ENCODE data around the gene SYNJ2BP. TPM values are rescaled to one million over a fixed set of nuclear protein-coding genes. Genes with fewer than 3 reads are reported as not detected.

The SYNJ2BP gene
- total and polyA plus RNA-seq, 2 of the 13 experiments (the other 11 are each of a cell fraction or from before 2014, with no cell fraction given), result 18.1 to 28.6 TPM

GRCh38 chr14:70416725-70417349 lies at the start of gene SYNJ2BP (continued):
- TF ChIP-seq HOXA3 (CRISPR knock-in tag; IDR thresholded peaks at IDR 0.05), result peak; percentile 40; the same call in 1 of the 2 replicates
- TF ChIP-seq BCL3 (CRISPR knock-in tag; IDR thresholded peaks at IDR 0.05), result 0 out of 2 replicates have a peak, but pooled peaks have one; percentile 29
- no peak for TF ChIP-seq PAX8 (CRISPR knock-in tag; IDR thresholded peaks at IDR 0.05; ENCODE audit: borderline replicate concordance)

- intact Hi-C loops (cut with micrococcal nuclease; ENCODE audit: unreplicated experiment) (no loop called here), in situ Hi-C loops (cut with HindIII; ENCODE audit: extremely low pct_ligation_motif_present, low pct_unique_long_range_greater_than_20kb) (no loop called here)
- no peak overlapping the region for H3K4me2 ChIP-seq (ENCODE audit: low read depth, low read length)
- no peak overlapping the region for H3K4me3 ChIP-seq (replicated peaks in 1 of 3; ENCODE audit: insufficient read depth in 1 of 3, low read depth in 2 of 3, low read length in 3 of 3)
- no peaks in the 10 kb centered on the region for H3K36me3 ChIP-seq (replicated peaks in 1 of 2; ENCODE audit: control insufficient read depth in 1 of 2, insufficient read depth in 2 of 2, low read length in 2 of 2)
- no peak overlapping the region for H3K9ac ChIP-seq (ENCODE audit: insufficient read depth, low read depth, low read length)
- H2AFZ ChIP-seq (ENCODE audit: low read length), result no peak overlapping the region
- ChIA-PET POLR2A (no interaction called here), CTCF (ENCODE audit: low intra/inter-chr PET ratio, low total read pairs) (no interaction called here)
- no peaks in the 10 kb centered on the region for H3K9me3 ChIP-seq (ENCODE audit: low read length)
- no peak for TF ChIP-seq PCBP1 (IDR thresholded peaks at IDR 0.05; ENCODE audit: borderline replicate concordance, low read depth, low read length)
- no peak for TF ChIP-seq SRSF9 (IDR thresholded peaks at IDR 0.05; ENCODE audit: borderline replicate concordance, insufficient read depth, low read depth, low read length, poor library complexity, severe bottlenecking)
- no peak for TF ChIP-seq TRIM22 (IDR thresholded peaks at IDR 0.05)
- TF ChIP-seq ZMYM4 (CRISPR knock-in tag; IDR thresholded peaks at IDR 0.05), result no peak
- no peak for TF ChIP-seq ZNF451 (CRISPR knock-in tag; IDR thresholded peaks at IDR 0.05)
- no peak for TF ChIP-seq ATF7 (IDR thresholded peaks at IDR 0.05)
- TF ChIP-seq ATF7 (CRISPR knock-in tag; IDR thresholded peaks at IDR 0.05), result no peak
- 7% methylated on average over 1 of the region's 1 CpG for WGBS (ENCODE audit: low lambda C conversion rate)
- no peaks in the 10 kb centered on the region for H3K27me3 ChIP-seq (ENCODE audit: control insufficient read depth in 1 of 2, insufficient read depth in 2 of 2, low read length in 2 of 2)
- no TSS peak for BruUV-seq (replicated peaks)
- H3K79me2 ChIP-seq (ENCODE audit: insufficient read depth, low read length), result no peaks in the 10 kb centered on the region
- no peaks in the 10 kb centered on the region for H4K20me1 ChIP-seq (ENCODE audit: insufficient read depth, low read length)
- DNase-seq (ENCODE audit: low spot score) (no peak), FAIRE-seq (no peak), ATAC-seq (no peak)
- no peak overlapping the region for H3K27ac ChIP-seq (ENCODE audit: extremely low read length, insufficient read depth, low read length)
- no peaks in the 10 kb centered on the region for H3K4me1 ChIP-seq (ENCODE audit: insufficient read depth, low read length)
Measured at GRCh38 chr14:70454731-70455130, 37.8 kb upstream of the SYNJ2BP start.

Data from HepG2 (cell line).